HG03095 (cell line): ENCODE measurements around the gene SPP1.
"Not testable (repeated sequence)": the region's sequence is repeated elsewhere in the genome, so short reads cannot be mapped to it uniquely, and the experiment has no call there.

Experiments
- ATAC-seq: cut with Tn5 transposase; IDR thresholded peaks from one replicate; pipeline ENCODE4 v1.9.1; 2021; ENCODE audit warnings: moderate library complexity; ENCODE audit not compliant: unreplicated experiment

The SPP1 gene

GRCh38 chr4:87975466-87975865 is at the start of gene SPP1:
Gene SPP1, plus strand, starts transcription at chr4:87975714. Its CDS starts 1,182 bp downstream, at chr4:87976896.
- ATAC-seq: no peak

- ATAC-seq: no peak
These were observed 48.9 kb upstream of the SPP1 start for GRCh38 chr4:87926554-87927098.

GRCh38 chr4:87930629-87931028 is 44.9 kb upstream of the SPP1 start:
- ATAC-seq: no peak

GRCh38 chr4:87931932-87932331 is 43.6 kb upstream of the SPP1 start:
- ATAC-seq: no peak

GRCh38 chr4:87932718-87933141 is 42.8 kb upstream of the SPP1 start:
- ATAC-seq: no peak

GRCh38 chr4:87933337-87933736 is 42.2 kb upstream of the SPP1 start:
- ATAC-seq: no peak

GRCh38 chr4:87934157-87934704 is 41.3 kb upstream of the SPP1 start:
- ATAC-seq: no peak

- no peak for ATAC-seq
These were observed 40.5 kb upstream of the SPP1 start for GRCh38 chr4:87934973-87935372.

- ATAC-seq: not testable (repeated sequence)
These were observed 39.6 kb upstream of the SPP1 start for GRCh38 chr4:87935954-87936353.

GRCh38 chr4:87937523-87937922 is 38.0 kb upstream of the SPP1 start:
- ATAC-seq: no peak

GRCh38 chr4:87938746-87939145 is 36.8 kb upstream of the SPP1 start:
- ATAC-seq: no peak

GRCh38 chr4:87939978-87940690 is 35.4 kb upstream of the SPP1 start:
- no peak for ATAC-seq

GRCh38 chr4:87940809-87941208 is 34.7 kb upstream of the SPP1 start:
- not testable (repeated sequence) for ATAC-seq

- no peak for ATAC-seq
These were observed 33.7 kb upstream of the SPP1 start for GRCh38 chr4:87941537-87942392.

GRCh38 chr4:87943660-87944149 is 31.8 kb upstream of the SPP1 start:
- ATAC-seq: no peak

GRCh38 chr4:87944967-87945366 is 30.5 kb upstream of the SPP1 start:
- ATAC-seq: no peak

- ATAC-seq: no peak
These were observed 28.7 kb upstream of the SPP1 start for GRCh38 chr4:87946766-87947165.

- ATAC-seq: no peak
These were observed 27.9 kb upstream of the SPP1 start for GRCh38 chr4:87947381-87948160.

GRCh38 chr4:87949961-87950360 is 25.6 kb upstream of the SPP1 start:
- no peak for ATAC-seq

GRCh38 chr4:87950493-87950892 is 25.0 kb upstream of the SPP1 start:
- no peak for ATAC-seq
